ENCODE data around the gene ADGRD2. TPM values are rescaled to one million over a fixed set of nuclear protein-coding genes. Genes with fewer than 3 reads are reported as not detected.
"Not testable (repeated sequence)": the region's sequence is repeated elsewhere in the genome, so short reads cannot be mapped to it uniquely, and the experiment has no call there.

The ADGRD2 gene
- total RNA-seq, 1 experiment from 2014 or later = not detected

- ChIA-PET POLR2A (no interaction called here), RAD21 (ENCODE audit: low non-redundant PET in 1 of 2, low total read pairs in 2 of 2, uncharacterized antibody in 2 of 2, unreplicated experiment in 2 of 2) (no interaction called here), CTCF (no interaction called here)
- Histone ChIP-seq H3K9me2 (ENCODE audit: insufficient read depth) (no peaks in the 10 kb centered on the region), H3K79me2 (ENCODE audit: insufficient read depth, low read length) (no peaks in the 10 kb centered on the region), H3K4me3 (replicated peaks in 1 of 2; ENCODE audit: low read depth in 1 of 2, low read length in 2 of 2) (no peak overlapping the region), H3K4me2 (ENCODE audit: low read length) (no peak overlapping the region), H2AFZ (ENCODE audit: low read depth, low read length, poor library complexity, severe bottlenecking) (no peak overlapping the region), H3K27me3 (ENCODE audit: insufficient read depth, low read length) (no peaks in the 10 kb centered on the region; the same call in 1 of the 2 replicates), H3K36me3 (ENCODE audit: control insufficient read depth in 1 of 2, insufficient read depth in 2 of 2, low read length in 2 of 2) (no peaks in the 10 kb centered on the region), H4K20me1 (ENCODE audit: insufficient read depth) (no peaks in the 10 kb centered on the region), H3K9me3 (ENCODE audit: control insufficient read depth in 1 of 2, insufficient read depth in 1 of 2, low read depth in 1 of 2, low read length in 2 of 2) (no peaks in the 10 kb centered on the region), H3K27ac (ENCODE audit: low read depth, low read length) (no peak overlapping the region), H3K9ac (ENCODE audit: low read length) (no peak overlapping the region), H3K4me1 (ENCODE audit: control insufficient read depth in 1 of 2, insufficient read depth in 2 of 2, low read length in 2 of 2) (no peaks in the 10 kb centered on the region; a peak in 3 of 4 replicates)
- intact Hi-C loops (cut with micrococcal nuclease) = no loop called here
- TF ChIP-seq ATF3 (IDR thresholded peaks at IDR 0.05) (no peak), SIN3A (IDR thresholded peaks at IDR 0.05; ENCODE audit: low read depth) (no peak)
- DNase-seq (ENCODE audit: low read depth, low spot score) (no peak), ATAC-seq (no peak)
- no TSS peak for BruUV-seq (replicated peaks)
These were observed 27.1 kb upstream of the ADGRD2 start for GRCh38 chr9:124423155-124423554.

GRCh38 chr9:124423591-124423990 is 26.7 kb upstream of the ADGRD2 start:
- Histone ChIP-seq H3K36me3 (ENCODE audit: control insufficient read depth in 1 of 2, insufficient read depth in 2 of 2, low read length in 2 of 2) (no peaks in the 10 kb centered on the region), H3K9ac (ENCODE audit: low read length) (no peak overlapping the region), H3K4me1 (ENCODE audit: control insufficient read depth in 1 of 2, insufficient read depth in 2 of 2, low read length in 2 of 2) (no peaks in the 10 kb centered on the region; a peak in 3 of 4 replicates), H3K27ac (ENCODE audit: low read depth, low read length) (no peak overlapping the region), H3K27me3 (ENCODE audit: insufficient read depth, low read length) (no peaks in the 10 kb centered on the region; the same call in 1 of the 2 replicates), H4K20me1 (ENCODE audit: insufficient read depth) (no peaks in the 10 kb centered on the region), H3K79me2 (ENCODE audit: insufficient read depth, low read length) (no peaks in the 10 kb centered on the region), H3K4me3 (replicated peaks in 1 of 2; ENCODE audit: low read depth in 1 of 2, low read length in 2 of 2) (no peak overlapping the region), H2AFZ (ENCODE audit: low read depth, low read length, poor library complexity, severe bottlenecking) (no peak overlapping the region), H3K9me3 (ENCODE audit: control insufficient read depth in 1 of 2, insufficient read depth in 1 of 2, low read depth in 1 of 2, low read length in 2 of 2) (no peaks in the 10 kb centered on the region), H3K4me2 (ENCODE audit: low read length) (no peak overlapping the region), H3K9me2 (ENCODE audit: insufficient read depth) (no peaks in the 10 kb centered on the region)
- ChIA-PET CTCF (no interaction called here), POLR2A (no interaction called here), RAD21 (ENCODE audit: low non-redundant PET in 1 of 2, low total read pairs in 2 of 2, uncharacterized antibody in 2 of 2, unreplicated experiment in 2 of 2) (no interaction called here)
- TF ChIP-seq, protein P1, sequence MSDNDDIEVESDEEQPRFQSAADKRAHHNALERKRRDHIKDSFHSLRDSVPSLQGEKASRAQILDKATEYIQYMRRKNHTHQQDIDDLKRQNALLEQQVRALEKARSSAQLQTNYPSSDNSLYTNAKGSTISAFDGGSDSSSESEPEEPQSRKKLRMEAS (IDR thresholded peaks at IDR 0.05) = no peak
- TF ChIP-seq TCF7L2 (IDR thresholded peaks at IDR 0.05; ENCODE audit: borderline replicate concordance, extremely low read depth, insufficient read depth, insufficient read length) (no peak), YY1 (IDR thresholded peaks at IDR 0.05; ENCODE audit: extremely low read depth, insufficient replicate concordance, low read depth, low read length) (no peak), EZH2 (IDR thresholded peaks at IDR 0.05) (no peak), POLR2A (IDR thresholded peaks at IDR 0.05; ENCODE audit: borderline replicate concordance, extremely low read depth, insufficient read depth, insufficient read length) (no peak)
- TF ChIP-seq, protein P2, sequence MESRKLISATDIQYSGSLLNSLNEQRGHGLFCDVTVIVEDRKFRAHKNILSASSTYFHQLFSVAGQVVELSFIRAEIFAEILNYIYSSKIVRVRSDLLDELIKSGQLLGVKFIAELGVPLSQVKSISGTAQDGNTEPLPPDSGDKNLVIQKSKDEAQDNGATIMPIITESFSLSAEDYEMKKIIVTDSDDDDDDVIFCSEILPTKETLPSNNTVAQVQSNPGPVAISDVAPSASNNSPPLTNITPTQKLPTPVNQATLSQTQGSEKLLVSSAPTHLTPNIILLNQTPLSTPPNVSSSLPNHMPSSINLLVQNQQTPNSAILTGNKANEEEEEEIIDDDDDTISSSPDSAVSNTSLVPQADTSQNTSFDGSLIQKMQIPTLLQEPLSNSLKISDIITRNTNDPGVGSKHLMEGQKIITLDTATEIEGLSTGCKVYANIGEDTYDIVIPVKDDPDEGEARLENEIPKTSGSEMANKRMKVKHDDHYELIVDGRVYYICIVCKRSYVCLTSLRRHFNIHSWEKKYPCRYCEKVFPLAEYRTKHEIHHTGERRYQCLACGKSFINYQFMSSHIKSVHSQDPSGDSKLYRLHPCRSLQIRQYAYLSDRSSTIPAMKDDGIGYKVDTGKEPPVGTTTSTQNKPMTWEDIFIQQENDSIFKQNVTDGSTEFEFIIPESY (IDR thresholded peaks at IDR 0.05; ENCODE audit: extremely low read depth, insufficient replicate concordance, low read length) = no peak
- BruUV-seq (replicated peaks) = no TSS peak
- intact Hi-C loops (cut with micrococcal nuclease) = no loop called here
- DNase-seq (ENCODE audit: low read depth, low spot score) (no peak), ATAC-seq (no peak)

- POLR2A ChIA-PET; intact Hi-C loops (cut with micrococcal nuclease); ATAC-seq; H3K36me3 ChIP-seq (ENCODE audit: control insufficient read depth in 1 of 2, insufficient read depth in 2 of 2, low read length in 2 of 2); H3K4me1 ChIP-seq (ENCODE audit: control insufficient read depth in 1 of 2, insufficient read depth in 2 of 2, low read length in 2 of 2); H3K79me2 ChIP-seq (ENCODE audit: insufficient read depth, low read length); H3K9ac ChIP-seq (ENCODE audit: low read length); CTCF ChIA-PET; H3K27me3 ChIP-seq (ENCODE audit: insufficient read depth, low read length); H3K9me2 ChIP-seq (ENCODE audit: insufficient read depth); H3K4me3 ChIP-seq (replicated peaks in 1 of 2; ENCODE audit: low read depth in 1 of 2, low read length in 2 of 2); H2AFZ ChIP-seq (ENCODE audit: low read depth, low read length, poor library complexity, severe bottlenecking); RAD21 ChIA-PET (ENCODE audit: low non-redundant PET in 1 of 2, low total read pairs in 2 of 2, uncharacterized antibody in 2 of 2, unreplicated experiment in 2 of 2); BruUV-seq (replicated peaks); H3K27ac ChIP-seq (ENCODE audit: low read depth, low read length); H4K20me1 ChIP-seq (ENCODE audit: insufficient read depth); H3K9me3 ChIP-seq (ENCODE audit: control insufficient read depth in 1 of 2, insufficient read depth in 1 of 2, low read depth in 1 of 2, low read length in 2 of 2); DNase-seq (ENCODE audit: low read depth, low spot score); H3K4me2 ChIP-seq (ENCODE audit: low read length): not testable (repeated sequence)
These were observed 24.5 kb upstream of the ADGRD2 start for GRCh38 chr9:124425733-124426132.

All from HCT116 (cell line).